HL-60 (cell line): ENCODE measurements around the gene DOK5.

Experiments used
- DNase-seq, 2 experiments: peaks; one replicate each; pipeline ENCODE4 v3.0.0-alpha.2; 2010 to 2020; ENCODE audit warnings: low read depth in 1 of 2, low spot score in 1 of 2
- H3K27ac ChIP-seq: fragments of 250-450 bp; sonication (Bioruptor Pico); replicated peaks from 2 replicates; pipeline ENCODE4 v1.5.1; 2020; ENCODE audit warnings: mild to moderate bottlenecking, moderate library complexity
- H3K27me3 ChIP-seq: fragments of 250-450 bp; sonication (Bioruptor Pico); 2 replicates; pipeline ENCODE4 v1.5.1; 2021; ENCODE audit warnings: mild to moderate bottlenecking, moderate library complexity; ENCODE audit not compliant: insufficient read depth, poor library complexity, severe bottlenecking
- H3K4me3 ChIP-seq: replicated peaks from 2 replicates; pipeline ENCODE4 v1.5.1; 2011; ENCODE audit warnings: mild to moderate bottlenecking, control low read depth, low read length; ENCODE audit not compliant: insufficient read depth
- GABPA ChIP-seq: IDR thresholded peaks from 2 replicates; pipeline ENCODE4 v1.6.1; 2012; ENCODE audit warnings: low read depth
- POLR2AphosphoS5 ChIP-seq: IDR thresholded peaks from 2 replicates; pipeline ENCODE4 v1.6.1; 2012; ENCODE audit warnings: low read depth
- REST ChIP-seq: IDR thresholded peaks from 2 replicates; pipeline ENCODE4 v1.6.1; 2012; ENCODE audit warnings: low read depth; ENCODE audit not compliant: insufficient replicate concordance
- SPI1 ChIP-seq: IDR thresholded peaks from 2 replicates; pipeline ENCODE4 v1.6.1; 2012; ENCODE audit warnings: low read depth, mild to moderate bottlenecking, borderline replicate concordance
- TF ChIP-seq, protein P1 (sequence below): IDR thresholded peaks from one replicate; pipeline ENCODE4 v1.5.1; 2011; ENCODE audit warnings: low read length, control low read depth, inconsistent platforms; ENCODE audit not compliant: insufficient read depth

DOK5 gene

DNA sequence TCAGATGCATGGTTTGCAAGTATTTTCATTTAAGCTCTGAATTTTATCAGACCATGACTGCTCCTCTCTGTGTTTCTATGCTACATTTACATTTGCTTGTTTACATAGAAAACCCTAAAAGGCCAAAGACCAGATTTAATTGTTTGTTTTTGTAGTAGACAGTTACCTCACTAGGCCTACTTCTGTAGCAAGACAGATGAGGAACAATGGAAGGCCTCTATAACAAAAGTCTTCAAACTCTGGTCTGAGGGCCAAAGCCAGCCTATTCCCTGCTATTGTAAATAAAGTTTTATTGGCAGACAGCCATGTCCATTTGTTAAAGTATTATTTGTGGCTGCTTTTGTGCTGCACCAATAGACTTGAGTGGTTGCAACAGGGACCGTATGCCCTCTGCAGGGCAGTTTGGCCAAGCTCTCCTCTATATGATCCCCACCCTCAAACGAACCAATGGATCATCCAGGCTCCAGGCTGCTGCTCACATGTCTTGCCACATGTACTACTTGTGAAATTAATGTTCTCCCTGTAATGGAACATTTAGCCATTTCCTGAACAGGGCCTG, 182.0 kb downstream of the DOK5 start:
- DNase-seq: no peak
- no peak overlapping the region for H3K4me3 ChIP-seq
- no peaks in the 10 kb centered on the region for H3K27me3 ChIP-seq
- no peak overlapping the region for H3K27ac ChIP-seq
- TF ChIP-seq, protein P1, sequence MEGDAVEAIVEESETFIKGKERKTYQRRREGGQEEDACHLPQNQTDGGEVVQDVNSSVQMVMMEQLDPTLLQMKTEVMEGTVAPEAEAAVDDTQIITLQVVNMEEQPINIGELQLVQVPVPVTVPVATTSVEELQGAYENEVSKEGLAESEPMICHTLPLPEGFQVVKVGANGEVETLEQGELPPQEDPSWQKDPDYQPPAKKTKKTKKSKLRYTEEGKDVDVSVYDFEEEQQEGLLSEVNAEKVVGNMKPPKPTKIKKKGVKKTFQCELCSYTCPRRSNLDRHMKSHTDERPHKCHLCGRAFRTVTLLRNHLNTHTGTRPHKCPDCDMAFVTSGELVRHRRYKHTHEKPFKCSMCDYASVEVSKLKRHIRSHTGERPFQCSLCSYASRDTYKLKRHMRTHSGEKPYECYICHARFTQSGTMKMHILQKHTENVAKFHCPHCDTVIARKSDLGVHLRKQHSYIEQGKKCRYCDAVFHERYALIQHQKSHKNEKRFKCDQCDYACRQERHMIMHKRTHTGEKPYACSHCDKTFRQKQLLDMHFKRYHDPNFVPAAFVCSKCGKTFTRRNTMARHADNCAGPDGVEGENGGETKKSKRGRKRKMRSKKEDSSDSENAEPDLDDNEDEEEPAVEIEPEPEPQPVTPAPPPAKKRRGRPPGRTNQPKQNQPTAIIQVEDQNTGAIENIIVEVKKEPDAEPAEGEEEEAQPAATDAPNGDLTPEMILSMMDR: no peak
- TF ChIP-seq GABPA (no peak), SPI1 (no peak), POLR2AphosphoS5 (no peak), REST (no peak)

DNA sequence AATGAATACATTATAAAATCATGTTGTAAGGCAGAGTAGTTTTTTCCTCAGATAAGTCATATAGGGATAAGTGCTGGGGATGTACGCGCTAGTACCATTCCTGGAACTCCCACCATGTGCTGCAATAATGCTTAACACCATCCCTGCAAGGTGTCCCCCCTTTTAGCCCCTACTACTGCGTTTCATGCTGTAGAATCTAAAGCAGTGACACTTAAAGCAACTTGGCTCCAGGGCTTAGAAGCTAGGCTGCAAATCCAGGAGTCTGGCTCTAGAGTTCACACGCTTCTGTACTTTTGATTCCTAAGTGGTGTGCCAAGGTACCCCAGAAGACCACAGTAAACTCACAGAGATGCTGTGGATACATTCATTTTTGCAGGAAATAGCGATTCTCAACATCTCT, 183.1 kb downstream of the DOK5 start:
- Histone ChIP-seq H3K4me3 (no peak overlapping the region), H3K27ac (no peak overlapping the region), H3K27me3 (no peaks in the 10 kb centered on the region)
- DNase-seq: no peak
- TF ChIP-seq SPI1 (no peak), REST (no peak), GABPA (no peak), POLR2AphosphoS5 (no peak)
- TF ChIP-seq, protein P1: no peak

DNA sequence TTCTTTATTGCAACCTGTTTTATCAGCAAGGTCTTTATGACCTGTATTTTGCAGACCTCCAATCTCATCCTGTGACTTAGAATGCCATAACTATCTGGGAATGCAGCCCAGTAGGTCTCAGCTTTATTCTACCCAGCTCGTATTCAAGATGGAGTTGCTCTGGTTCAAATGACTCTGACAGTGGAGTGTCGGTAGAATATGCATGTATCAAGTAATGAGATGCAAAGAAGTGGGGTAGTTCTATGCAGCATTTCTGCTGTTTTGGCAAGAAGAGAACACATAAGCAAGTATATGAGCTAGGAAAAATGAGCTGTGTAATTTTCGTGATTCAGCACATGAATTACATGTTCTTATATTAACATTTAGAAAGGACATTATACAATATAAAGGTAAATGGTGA, 185.9 kb downstream of the DOK5 start:
- no peak for TF ChIP-seq GABPA
- no peak for TF ChIP-seq SPI1
- TF ChIP-seq POLR2AphosphoS5: no peak
- TF ChIP-seq REST: no peak
- TF ChIP-seq, protein P1: no peak
- DNase-seq: no peak
- Histone ChIP-seq H3K27me3 (no peaks in the 10 kb centered on the region), H3K4me3 (no peak overlapping the region), H3K27ac (no peak overlapping the region)
